ENCODE measurements around the gene PHKB.

The PHKB gene

GRCh38 chr16:47571711-47572110 lies 110.6 kb downstream of the PHKB start:
- DNase-seq = no peak

- DNase-seq = peak in 1 of 4 experiments; percentile 5
Measured at GRCh38 chr16:47574091-47575054, 113.2 kb downstream of the PHKB start.

- no peak for DNase-seq
Measured at GRCh38 chr16:47577029-47577428, 115.9 kb downstream of the PHKB start.

- no peak for DNase-seq
Measured at GRCh38 chr16:47578033-47578432, 116.9 kb downstream of the PHKB start.

- DNase-seq = no peak
Measured at GRCh38 chr16:47578573-47578972, 117.4 kb downstream of the PHKB start.

- DNase-seq = no peak
Measured at GRCh38 chr16:47581114-47581513, 120.0 kb downstream of the PHKB start.

- DNase-seq = no peak
Measured at GRCh38 chr16:47584464-47585225, 123.5 kb downstream of the PHKB start.

- no peak for DNase-seq
Measured at GRCh38 chr16:47586121-47586520, 125.0 kb downstream of the PHKB start.

- no peak for DNase-seq
Measured at GRCh38 chr16:47590472-47590871, 129.3 kb downstream of the PHKB start.

- DNase-seq = no peak
Measured at GRCh38 chr16:47592232-47592631, 131.1 kb downstream of the PHKB start.

GRCh38 chr16:47599512-47599911 lies 138.4 kb downstream of the PHKB start:
- no peak for DNase-seq

GRCh38 chr16:47600376-47600775 lies 139.2 kb downstream of the PHKB start:
- no peak for DNase-seq

- no peak for DNase-seq
Measured at GRCh38 chr16:47604306-47604705, 143.2 kb downstream of the PHKB start.

- no peak for DNase-seq
Measured at GRCh38 chr16:47611042-47611441, 149.9 kb downstream of the PHKB start.

- no peak for DNase-seq
Measured at GRCh38 chr16:47611848-47612493, 150.8 kb downstream of the PHKB start.

GRCh38 chr16:47612711-47613110 lies 151.6 kb downstream of the PHKB start:
- DNase-seq = no peak

GRCh38 chr16:47613251-47613650 lies 152.1 kb downstream of the PHKB start:
- no peak for DNase-seq

- DNase-seq = no peak
Measured at GRCh38 chr16:47617732-47618131, 156.6 kb downstream of the PHKB start.

- no peak for DNase-seq
Measured at GRCh38 chr16:47622451-47623176, 161.5 kb downstream of the PHKB start.

- no peak for DNase-seq
Measured at GRCh38 chr16:47624563-47624962, 163.4 kb downstream of the PHKB start.

- no peak for DNase-seq
Measured at GRCh38 chr16:47625115-47625567, 164.0 kb downstream of the PHKB start.

- DNase-seq = no peak
Measured at GRCh38 chr16:47626246-47626645, 165.1 kb downstream of the PHKB start.

Measured in activated CD4-positive, CD25-positive, alpha-beta regulatory T cell (primary cell).